ENCODE data around the gene STH. TPM values are rescaled to one million over a fixed set of nuclear protein-coding genes. Genes with fewer than 3 reads are reported as not detected.
A peak's percentile ranks its signal among the peaks of the same experiment; 100 is the strongest.

The STH gene
- total RNA-seq, 2 donors from 2014 or later: not detected

DNA sequence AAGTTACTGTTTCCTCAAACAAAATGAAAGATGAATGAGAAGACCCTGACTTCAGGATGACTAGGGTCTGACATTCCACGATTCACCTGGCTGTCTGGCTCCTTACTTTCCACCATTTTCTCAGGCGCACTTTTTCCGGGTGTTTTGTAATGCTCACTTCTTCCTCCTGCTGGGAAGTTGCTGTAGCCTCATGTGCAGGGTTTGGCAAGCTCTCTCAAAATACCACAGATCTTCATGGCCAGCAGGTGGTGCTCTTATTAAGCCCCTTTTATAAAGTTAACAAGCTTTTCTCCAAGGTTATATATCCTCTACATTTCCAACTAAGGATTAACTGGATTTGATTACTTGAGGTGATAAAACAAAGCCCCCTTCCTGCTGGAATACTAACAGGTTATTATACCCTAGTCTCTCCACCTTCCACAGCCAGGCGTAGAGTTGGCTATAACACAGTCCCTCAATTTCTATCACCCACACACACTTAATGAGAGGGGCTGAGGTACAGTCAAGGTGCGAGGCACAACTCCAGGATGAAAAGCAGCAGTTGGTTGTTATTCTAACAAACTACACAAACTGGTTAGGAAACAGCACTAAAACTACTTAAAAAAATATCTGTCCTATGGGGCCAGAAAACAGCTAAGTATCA is 45.4 kb downstream of the STH start:
- no peaks in the 10 kb centered on the region for H3K27me3 Mint-ChIP-seq (ENCODE audit: low read depth)
- ATAC-seq (replicated peaks in 1 of 2) (peak in 1 of 2 donors; percentile 41), DNase-seq (peak; percentile 36 to 48)
- peaks cover 8 to 25% of the 10 kb centered on the region in 2 donors for H3K36me3 Mint-ChIP-seq (ENCODE audit: insufficient read depth in 2 of 2)
- H3K9me3 Mint-ChIP-seq: no peaks in the 10 kb centered on the region
- H3K4me3 Mint-ChIP-seq: no peak overlapping the region
- H3K27ac Mint-ChIP-seq: peak overlapping the region; percentile 83
- H3K4me1 Mint-ChIP-seq (ENCODE audit: low read depth): peaks cover 10% of the 10 kb centered on the region

DNA sequence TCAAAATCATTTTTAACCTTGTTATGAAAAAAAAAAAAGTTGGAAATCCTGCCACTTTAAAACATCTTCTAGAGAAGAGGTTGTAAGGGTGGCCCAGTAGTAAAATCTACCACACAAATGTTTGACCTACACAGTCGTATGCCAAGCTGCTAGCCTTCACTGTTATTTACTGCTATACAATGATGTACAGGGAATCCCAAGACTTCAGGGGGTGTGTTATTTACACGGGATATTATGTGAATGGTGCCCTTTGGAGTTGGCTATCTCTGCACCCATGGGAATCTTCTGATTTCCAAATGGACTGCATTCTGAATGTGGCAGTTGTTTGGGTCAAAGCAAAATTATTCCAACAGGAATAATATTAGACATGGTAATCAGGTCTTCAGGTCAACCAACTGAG is 45.9 kb downstream of the STH start:
- Mint-ChIP-seq H3K9me3 (no peaks in the 10 kb centered on the region), H3K27me3 (ENCODE audit: low read depth) (no peaks in the 10 kb centered on the region), H3K4me1 (ENCODE audit: low read depth) (peaks cover 10% of the 10 kb centered on the region), H3K27ac (peak overlapping the region; percentile 83), H3K36me3 (ENCODE audit: insufficient read depth in 2 of 2) (peaks cover 12 to 30% of the 10 kb centered on the region in 2 donors), H3K4me3 (no peak overlapping the region)
- no peak for ATAC-seq (replicated peaks in 1 of 2)
- no peak for DNase-seq

DNA sequence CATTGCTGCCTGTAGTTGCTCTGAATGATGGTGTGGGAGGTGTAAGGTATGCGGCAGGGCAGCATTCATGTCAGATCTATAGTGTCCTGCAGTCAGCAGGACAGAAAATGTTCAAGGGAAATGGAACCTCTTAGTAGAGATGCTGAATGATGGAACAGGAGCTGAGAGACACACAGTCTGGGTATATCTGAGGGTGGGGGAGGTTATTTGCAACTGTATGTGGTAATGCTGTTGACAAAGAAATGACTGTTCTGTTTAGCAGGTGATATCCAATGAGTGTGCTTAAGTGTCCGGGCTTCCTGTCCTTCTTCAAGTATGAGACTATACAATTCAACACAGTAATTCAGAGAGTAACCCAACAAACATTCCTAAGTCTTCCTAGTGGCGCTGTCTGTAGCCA is 46.6 kb downstream of the STH start:
- H3K4me3 Mint-ChIP-seq: no peak overlapping the region
- no peak for DNase-seq
- peaks cover 10% of the 10 kb centered on the region for H3K4me1 Mint-ChIP-seq (ENCODE audit: low read depth)
- ATAC-seq (replicated peaks in 1 of 2): peak; percentile 32 to 94
- H3K9me3 Mint-ChIP-seq: no peaks in the 10 kb centered on the region
- H3K27ac Mint-ChIP-seq: peak overlapping the region; percentile 12
- peaks cover 14 to 30% of the 10 kb centered on the region in 2 donors for H3K36me3 Mint-ChIP-seq (ENCODE audit: insufficient read depth in 2 of 2)
- no peaks in the 10 kb centered on the region for H3K27me3 Mint-ChIP-seq (ENCODE audit: low read depth)

DNA sequence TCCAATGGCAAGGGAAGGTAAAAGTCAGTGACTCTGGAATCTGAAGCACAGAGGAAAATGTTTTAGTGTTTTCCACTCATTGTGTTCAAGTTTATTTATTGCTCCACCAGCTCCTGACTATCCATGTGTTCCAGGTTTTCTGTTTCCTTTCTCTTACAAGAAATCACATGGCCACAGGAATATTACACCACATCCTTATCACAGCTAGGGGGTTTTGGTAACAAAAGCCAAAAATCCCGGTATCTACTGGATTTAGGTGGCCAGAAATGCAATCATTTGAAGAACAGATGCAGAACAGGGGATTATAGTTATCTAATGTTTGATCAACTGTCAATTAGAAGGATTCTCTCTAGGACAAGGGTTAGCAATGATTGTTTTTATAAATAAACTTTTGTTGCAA is 47.9 kb downstream of the STH start:
- no peak for ATAC-seq (replicated peaks in 1 of 2)
- Mint-ChIP-seq H3K9me3 (no peaks in the 10 kb centered on the region), H3K36me3 (ENCODE audit: insufficient read depth in 2 of 2) (peaks cover 17 to 34% of the 10 kb centered on the region in 2 donors), H3K27me3 (ENCODE audit: low read depth) (no peaks in the 10 kb centered on the region), H3K4me1 (ENCODE audit: low read depth) (peaks cover 22% of the 10 kb centered on the region), H3K4me3 (no peak overlapping the region), H3K27ac (no peak overlapping the region)
- DNase-seq: no peak

DNA sequence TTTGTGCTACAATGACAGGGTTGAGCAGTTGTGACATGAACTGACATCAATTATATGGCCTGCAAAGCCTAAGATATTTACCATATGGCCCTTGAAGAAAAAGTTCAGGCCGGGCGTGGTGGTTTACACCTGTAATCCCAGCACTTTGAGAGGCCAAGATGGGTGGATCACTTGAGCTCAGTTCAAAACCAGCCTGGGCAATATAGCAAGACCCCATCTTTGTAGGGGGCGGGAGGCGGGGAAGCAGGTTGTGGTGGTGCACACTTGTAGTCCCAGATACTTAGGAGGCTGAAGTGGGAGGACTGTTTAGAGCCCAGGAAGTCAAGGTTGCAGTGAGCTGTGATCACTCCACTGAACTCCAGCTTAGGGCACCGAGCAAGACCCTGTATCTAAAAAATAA is 48.3 kb downstream of the STH start:
- ATAC-seq (replicated peaks in 1 of 2) (no peak), DNase-seq (no peak)
- no peaks in the 10 kb centered on the region for H3K9me3 Mint-ChIP-seq
- H3K27me3 Mint-ChIP-seq (ENCODE audit: low read depth): no peaks in the 10 kb centered on the region
- peaks cover 27% of the 10 kb centered on the region for H3K4me1 Mint-ChIP-seq (ENCODE audit: low read depth)
- H3K36me3 Mint-ChIP-seq (ENCODE audit: insufficient read depth in 2 of 2): peaks cover 21 to 39% of the 10 kb centered on the region in 2 donors
- H3K4me3 Mint-ChIP-seq: no peak overlapping the region
- H3K27ac Mint-ChIP-seq: no peak overlapping the region

DNA sequence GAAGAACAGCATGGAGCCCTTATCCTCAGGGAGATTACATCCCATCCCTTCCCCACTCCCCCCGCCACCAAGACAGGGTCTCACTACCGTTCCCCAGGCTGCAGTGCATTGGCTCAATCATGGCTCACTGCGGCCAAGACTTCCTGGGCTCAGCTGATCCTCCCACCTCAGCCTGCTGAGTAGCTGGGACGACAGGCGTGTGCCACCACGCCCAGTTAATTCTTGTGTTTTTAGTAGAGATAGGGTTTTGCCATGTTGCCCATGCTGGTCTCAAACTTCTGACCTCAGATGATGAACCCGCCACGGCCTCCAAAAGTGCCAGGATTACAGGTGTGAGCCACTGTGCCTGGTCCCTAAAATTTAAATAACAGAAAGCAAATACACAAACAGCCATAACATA is 48.8 kb downstream of the STH start:
- ATAC-seq (replicated peaks in 1 of 2) (no peak), DNase-seq (no peak)
- H3K27ac Mint-ChIP-seq: no peak overlapping the region
- no peak overlapping the region for H3K4me3 Mint-ChIP-seq
- peaks cover 28% of the 10 kb centered on the region for H3K4me1 Mint-ChIP-seq (ENCODE audit: low read depth)
- H3K36me3 Mint-ChIP-seq (ENCODE audit: insufficient read depth in 2 of 2): peaks cover 21 to 40% of the 10 kb centered on the region in 2 donors
- no peaks in the 10 kb centered on the region for H3K27me3 Mint-ChIP-seq (ENCODE audit: low read depth)
- no peaks in the 10 kb centered on the region for H3K9me3 Mint-ChIP-seq

Other genes starting within 250 kb of the STH start
- not detected for gene CRHR1, start 214.9 kb upstream of the STH start, total RNA-seq
- not detected for gene SPPL2C, start 154.4 kb upstream of the STH start, total RNA-seq
- 1 to 10 TPM in 1 of 2 donors, under 1 TPM in 1; 0.86 to 2.1 TPM for gene MAPT, start 104.7 kb upstream of the STH start, total RNA-seq
- 100 to 1,000 TPM in 1 of 2 donors, 10 to 100 TPM in 1; 73.5 to 130 TPM for gene KANSL1, start 194.2 kb downstream of the STH start, total RNA-seq